GM12878 (cell line): ENCODE data around the gene NPLOC4. TPM values are rescaled to one million over a fixed set of nuclear protein-coding genes. Genes with fewer than 3 reads are reported as not detected.

Experiments
- ATAC-seq: fragments of 200-7000 bp; cut with Tn5 transposase; 3 replicates; pipeline ENCODE4 v1.9.1; 2020; ENCODE audit warnings: mild to moderate bottlenecking, moderate library complexity
- BruUV-seq: library from RNA; stranded (reverse); fragments of 400-500 nt; replicated peaks from 2 replicates; lab custom pipeline; 2021; lab: Mats Ljungman, UMichigan
- CTCF ChIA-PET: fragments of 300-600 bp; sonication (Branson Sonifier 250); formaldehyde crosslinking; extraction: SDS; loops from one replicate; lab custom pipeline; 2021; ENCODE audit warnings: inconsistent platforms; lab: Yijun Ruan, JAX
- POLR2A ChIA-PET: fragments of 350-600 bp; formaldehyde crosslinking; extraction: SDS; loops from one replicate; lab custom pipeline; 2021; ENCODE audit warnings: inconsistent platforms; lab: Charles Lee
- RAD21 ChIA-PET: fragments of 300-600 bp; sonication (Branson Sonifier 250); formaldehyde crosslinking; loops from one replicate; lab custom pipeline; 2023; ENCODE audit warnings: antibody characterized with exemption; ENCODE audit not compliant: unreplicated experiment; lab: Charles Lee
- SMC1A ChIA-PET: fragments of 300-600 bp; sonication (Branson Sonifier 250); formaldehyde crosslinking; loops from one replicate; lab custom pipeline; 2023; ENCODE audit not compliant: unreplicated experiment, uncharacterized antibody; lab: Charles Lee
- DNase-seq: peaks from one replicate; pipeline ENCODE4 v3.0.0-alpha.2; 2011; ENCODE audit warnings: low read depth, low spot score
- FAIRE-seq: peaks from 3 replicates; lab custom pipeline; 2011; peaks lifted over from hg19 to GRCh38; lab: Jason Lieb, UNC
- H2AFZ ChIP-seq: 2 replicates; pipeline ENCODE4 v1.6.0; 2011; ENCODE audit warnings: low read depth, low read length, control low read depth; ENCODE audit not compliant: control insufficient read depth
- H3K27ac ChIP-seq: 2 replicates; pipeline ENCODE4 v1.5.1; 2011; ENCODE audit warnings: control low read depth; ENCODE audit not compliant: control insufficient read depth, insufficient read depth
- H3K27me3 ChIP-seq, 2 experiments: replicated peaks in 1 of 2; 2 replicates each; pipeline versions ENCODE4 v1.6.0 to v1.6.1; 2011; ENCODE audit warnings: low read length in 1 of 2; ENCODE audit not compliant: control insufficient read depth in 2 of 2, insufficient read depth in 2 of 2
- H3K36me3 ChIP-seq, 2 experiments: 2 replicates each; pipeline ENCODE4 v1.5.1; 2011; ENCODE audit warnings: low read length in 1 of 2; ENCODE audit not compliant: control insufficient read depth in 2 of 2, insufficient read depth in 2 of 2
- H3K4me1 ChIP-seq: 2 replicates; pipeline ENCODE4 v1.6.1; 2011; ENCODE audit warnings: mild to moderate bottlenecking, low read length, moderate library complexity, mixed read lengths; ENCODE audit not compliant: control insufficient read depth, insufficient read depth
- H3K4me2 ChIP-seq: 2 replicates; pipeline ENCODE4 v1.6.0; 2011; ENCODE audit warnings: control low read depth; ENCODE audit not compliant: control insufficient read depth, insufficient read depth
- H3K4me3 ChIP-seq: fragments of 200-600 bp; sonication (generic); 2 replicates; pipeline ENCODE4 v1.5.1; 2016
- H3K79me2 ChIP-seq: 2 replicates; pipeline ENCODE4 v1.6.0; 2011; ENCODE audit warnings: low read length; ENCODE audit not compliant: control insufficient read depth, insufficient read depth
- H3K9ac ChIP-seq: 2 replicates; pipeline ENCODE4 v1.8.0; 2011; ENCODE audit warnings: low read length, control low read depth, mixed read lengths; ENCODE audit not compliant: control insufficient read depth, insufficient read depth
- H3K9me3 ChIP-seq: replicated peaks from 3 replicates; pipeline ENCODE4 v1.5.1; 2011; ENCODE audit warnings: mild to moderate bottlenecking, low read length; ENCODE audit not compliant: control insufficient read depth, insufficient read depth
- H4K20me1 ChIP-seq: 2 replicates; pipeline ENCODE4 v1.6.0; 2011; ENCODE audit not compliant: control insufficient read depth, insufficient read depth
- ATF7 ChIP-seq: fragments of 450-650 bp; IDR thresholded peaks from 2 replicates; pipeline ENCODE4 v1.6.1; 2016; ENCODE audit warnings: low read depth, mild to moderate bottlenecking
- EED ChIP-seq: sonication (generic); IDR thresholded peaks from 2 replicates; pipeline ENCODE4 v1.6.1; 2016; ENCODE audit warnings: antibody characterized with exemption, low read depth
- EP300 ChIP-seq, 2 experiments: fragments of 150-350 bp in 1 of 2; IDR thresholded peaks; 2 replicates each; pipeline ENCODE4 v1.6.1; 2011 to 2012; ENCODE audit warnings: low read depth in 2 of 2, low read length in 2 of 2, borderline replicate concordance in 1 of 2, improper control_type of control experiment in 1 of 2, inconsistent platforms in 1 of 2; ENCODE audit not compliant: control insufficient read depth in 1 of 2
- ESRRA ChIP-seq: IDR thresholded peaks from 2 replicates; pipeline ENCODE4 v1.6.1; 2012; ENCODE audit warnings: mild to moderate bottlenecking, low read length, improper control_type of control experiment
- FOXK2 ChIP-seq: fragments of 450-650 bp; IDR thresholded peaks from 2 replicates; pipeline ENCODE4 v1.6.1; 2017; ENCODE audit warnings: mild to moderate bottlenecking, moderate library complexity
- HDAC2 ChIP-seq: fragments of 200-600 bp; sonication (generic); IDR thresholded peaks from 2 replicates; pipeline ENCODE4 v1.6.1; 2017
- MXI1 ChIP-seq: fragments of 150-350 bp; IDR thresholded peaks from 2 replicates; pipeline ENCODE4 v1.6.1; 2011; ENCODE audit warnings: low read depth, mild to moderate bottlenecking, inconsistent platforms, low read length, improper control_type of control experiment
- POLR2AphosphoS2 ChIP-seq: IDR thresholded peaks from 2 replicates; pipeline ENCODE4 v1.6.1; 2011; ENCODE audit warnings: low read depth, mild to moderate bottlenecking, low read length, improper control_type of control experiment, moderate library complexity
- POU2F2 ChIP-seq: IDR thresholded peaks from 3 replicates; pipeline ENCODE4 v1.6.1; 2011; ENCODE audit warnings: low read depth, mild to moderate bottlenecking, low read length, borderline replicate concordance
- RUNX3 ChIP-seq: IDR thresholded peaks from 2 replicates; pipeline ENCODE4 v1.6.1; 2012; ENCODE audit warnings: low read length, inconsistent platforms
- SMAD5 ChIP-seq: IDR thresholded peaks from 2 replicates; pipeline ENCODE4 v1.6.1; 2016; ENCODE audit warnings: antibody characterized with exemption, low read depth
- ZNF274 ChIP-seq: IDR thresholded peaks from one replicate; pipeline ENCODE4 v1.8.0; 2011; ENCODE audit not compliant: insufficient read length, insufficient read depth
- ZNF384 ChIP-seq: IDR thresholded peaks from 2 replicates; pipeline ENCODE4 v1.6.1; 2012; ENCODE audit warnings: low read depth, mild to moderate bottlenecking, low read length, improper control_type of control experiment, borderline replicate concordance
- WGBS: methylation state at CpG from one replicate; pipeline ENCODE4 v1.1.6; 2016; ENCODE audit warnings: low lambda C conversion rate; ENCODE audit not compliant: insufficient replicate concordance, insufficient coverage; ENCODE audit errors: missing lambda C conversion rate; 5-methylcytosine and 5-hydroxymethylcytosine counted together
- in situ Hi-C: fragments of 300-500 bp; cut with MboI; formaldehyde crosslinking; loops from 9 replicates; pipeline ENCODE4 v1.14.3; 2018; ENCODE audit warnings: mixed read lengths
- intact Hi-C: fragments of 100-400 bp; cut with micrococcal nuclease; formaldehyde crosslinking; loops from one replicate; pipeline ENCODE4 v1.14.2; 2022; ENCODE audit not compliant: unreplicated experiment
- polyA plus RNA-seq, 11 experiments: library from polyadenylated mRNA; depleted of rRNA in 4 of 11; unstranded in 6 of 11; stranded (reverse) in 5 of 11; fragments of >200 nt; fragmentation: Nextera tagmentation in 4 of 11; fragmentation: Illumina TruSeq in 1 of 11; extraction: Ambion mirVana in 4 of 11; extraction: Trizol in 1 of 11; gene quantifications; 1 replicate in 1 of 11; 2 replicates in 10 of 11; pipeline versions ENCODE4 v1.2.1 to v1.2.3, GENCODE V29; 2011 to 2016; ENCODE audit warnings: inconsistent platforms in 2 of 11, missing spikeins in 2 of 11, low read depth in 1 of 11
- total RNA-seq, 4 experiments: library from RNA; depleted of rRNA in 3 of 4; stranded (reverse); fragments of >200 nt in 3 of 4; fragmentation: Illumina TruSeq in 1 of 4; extraction: Trizol in 1 of 4; gene quantifications; 2 replicates each; pipeline versions ENCODE4 v1.2.1 to v1.2.3, GENCODE V29; 2013 to 2021
- TF ChIP-seq, protein P1 (sequence below): IDR thresholded peaks from 2 replicates; pipeline ENCODE4 v1.6.1; 2012; ENCODE audit warnings: improper control_type of control experiment, low read depth, low read length; ENCODE audit not compliant: insufficient replicate concordance
- TF ChIP-seq, protein P2 (sequence below): fragments of 450-650 bp; IDR thresholded peaks from 2 replicates; pipeline ENCODE4 v1.6.1; 2017; ENCODE audit warnings: borderline replicate concordance

NPLOC4 gene
- total and polyA plus RNA-seq, 10 of the 15 experiments (the other 5 are each of a cell fraction or from before 2014, with no cell fraction given): 1.5 to 83.7 (median 45.8) TPM

- peak; percentile 21; the same call in 1 of the 3 replicates for TF ChIP-seq POU2F2
- no peak for TF ChIP-seq ZNF274
- TF ChIP-seq ESRRA: no peak
- TF ChIP-seq MXI1: peak; percentile 83
- no peak for TF ChIP-seq FOXK2
These were observed 83.8 kb downstream of the NPLOC4 start (continued) for GRCh38 chr17:81553018-81553615.

- DNase-seq (peak; percentile 30), FAIRE-seq (peak; percentile 18), ATAC-seq (peak; percentile 74)
- peak within 1 kb of the TSS; percentile 51 for H2AFZ ChIP-seq
- peak within 1 kb of the TSS; percentile 74 for H3K9ac ChIP-seq
- ChIA-PET RAD21 (interaction anchor here (0.7 to 2.9 kb wide), 11 partner anchors 8 to 313 kb away, joined by 3 to 17 read pairs (median 4); partner anchors contain the start of genes NDUFAF8, PDE6G and TEPSIN), SMC1A (interaction anchor here (0.6 to 1.7 kb wide), 5 partner anchors 25 to 68 kb away, joined by 3 to 6 read pairs (median 3); no protein-coding TSS in a partner anchor), CTCF (interaction anchor here (1.2 to 2.0 kb wide), 3 partner anchors 34 to 48 kb away, joined by 5 to 13 read pairs (median 7); no protein-coding TSS in a partner anchor), POLR2A (interaction anchor here (0.6 to 3.0 kb wide), 11 partner anchors 10 to 150 kb away, joined by 3 to 34 read pairs (median 7); no protein-coding TSS in a partner anchor)
- WGBS: 1% methylated on average over 84 of the region's 85 CpGs
- peaks cover 24% of the 10 kb centered on the region for H3K79me2 ChIP-seq
- intact Hi-C loops (loop anchor here (2.0 kb wide), 1 partner anchor 36 kb away; no protein-coding TSS in a partner anchor), in situ Hi-C loops (no loop called here)
- H3K4me2 ChIP-seq: peak within 1 kb of the TSS; percentile 88
- TSS peak; percentile 41 for BruUV-seq
- no peaks in the 10 kb centered on the region for H3K27me3 ChIP-seq
- no peaks in the 10 kb centered on the region for H3K9me3 ChIP-seq
- peaks cover 14% of the 10 kb centered on the region for H3K4me1 ChIP-seq
- peaks cover 15 to 21% of the 10 kb centered on the region in 2 experiments; a peak in 3 of 4 replicates for H3K36me3 ChIP-seq
- H4K20me1 ChIP-seq: no peaks in the 10 kb centered on the region
- peak within 1 kb of the TSS; percentile 58 for H3K27ac ChIP-seq
- peak within 1 kb of the TSS; percentile 93 for H3K4me3 ChIP-seq
- TF ChIP-seq, protein P1, sequence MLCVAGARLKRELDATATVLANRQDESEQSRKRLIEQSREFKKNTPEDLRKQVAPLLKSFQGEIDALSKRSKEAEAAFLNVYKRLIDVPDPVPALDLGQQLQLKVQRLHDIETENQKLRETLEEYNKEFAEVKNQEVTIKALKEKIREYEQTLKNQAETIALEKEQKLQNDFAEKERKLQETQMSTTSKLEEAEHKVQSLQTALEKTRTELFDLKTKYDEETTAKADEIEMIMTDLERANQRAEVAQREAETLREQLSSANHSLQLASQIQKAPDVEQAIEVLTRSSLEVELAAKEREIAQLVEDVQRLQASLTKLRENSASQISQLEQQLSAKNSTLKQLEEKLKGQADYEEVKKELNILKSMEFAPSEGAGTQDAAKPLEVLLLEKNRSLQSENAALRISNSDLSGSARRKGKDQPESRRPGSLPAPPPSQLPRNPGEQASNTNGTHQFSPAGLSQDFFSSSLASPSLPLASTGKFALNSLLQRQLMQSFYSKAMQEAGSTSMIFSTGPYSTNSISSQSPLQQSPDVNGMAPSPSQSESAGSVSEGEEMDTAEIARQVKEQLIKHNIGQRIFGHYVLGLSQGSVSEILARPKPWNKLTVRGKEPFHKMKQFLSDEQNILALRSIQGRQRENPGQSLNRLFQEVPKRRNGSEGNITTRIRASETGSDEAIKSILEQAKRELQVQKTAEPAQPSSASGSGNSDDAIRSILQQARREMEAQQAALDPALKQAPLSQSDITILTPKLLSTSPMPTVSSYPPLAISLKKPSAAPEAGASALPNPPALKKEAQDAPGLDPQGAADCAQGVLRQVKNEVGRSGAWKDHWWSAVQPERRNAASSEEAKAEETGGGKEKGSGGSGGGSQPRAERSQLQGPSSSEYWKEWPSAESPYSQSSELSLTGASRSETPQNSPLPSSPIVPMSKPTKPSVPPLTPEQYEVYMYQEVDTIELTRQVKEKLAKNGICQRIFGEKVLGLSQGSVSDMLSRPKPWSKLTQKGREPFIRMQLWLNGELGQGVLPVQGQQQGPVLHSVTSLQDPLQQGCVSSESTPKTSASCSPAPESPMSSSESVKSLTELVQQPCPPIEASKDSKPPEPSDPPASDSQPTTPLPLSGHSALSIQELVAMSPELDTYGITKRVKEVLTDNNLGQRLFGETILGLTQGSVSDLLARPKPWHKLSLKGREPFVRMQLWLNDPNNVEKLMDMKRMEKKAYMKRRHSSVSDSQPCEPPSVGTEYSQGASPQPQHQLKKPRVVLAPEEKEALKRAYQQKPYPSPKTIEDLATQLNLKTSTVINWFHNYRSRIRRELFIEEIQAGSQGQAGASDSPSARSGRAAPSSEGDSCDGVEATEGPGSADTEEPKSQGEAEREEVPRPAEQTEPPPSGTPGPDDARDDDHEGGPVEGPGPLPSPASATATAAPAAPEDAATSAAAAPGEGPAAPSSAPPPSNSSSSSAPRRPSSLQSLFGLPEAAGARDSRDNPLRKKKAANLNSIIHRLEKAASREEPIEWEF: no peak
- TF ChIP-seq HDAC2 (no peak), POLR2AphosphoS2 (peak; percentile 63; the same call in 1 of the 2 replicates), SMAD5 (no peak), EED (no peak), RUNX3 (0 out of 2 replicates have a peak, but pooled peaks have one; percentile 18), EP300 (IDR thresholded peaks at IDR 0.05; ENCODE audit: borderline replicate concordance in 1 of 2, control insufficient read depth in 1 of 2, low read depth in 2 of 2, low read length in 2 of 2) (no peak), ATF7 (no peak), ZNF384 (no peak)
- TF ChIP-seq, protein P2, sequence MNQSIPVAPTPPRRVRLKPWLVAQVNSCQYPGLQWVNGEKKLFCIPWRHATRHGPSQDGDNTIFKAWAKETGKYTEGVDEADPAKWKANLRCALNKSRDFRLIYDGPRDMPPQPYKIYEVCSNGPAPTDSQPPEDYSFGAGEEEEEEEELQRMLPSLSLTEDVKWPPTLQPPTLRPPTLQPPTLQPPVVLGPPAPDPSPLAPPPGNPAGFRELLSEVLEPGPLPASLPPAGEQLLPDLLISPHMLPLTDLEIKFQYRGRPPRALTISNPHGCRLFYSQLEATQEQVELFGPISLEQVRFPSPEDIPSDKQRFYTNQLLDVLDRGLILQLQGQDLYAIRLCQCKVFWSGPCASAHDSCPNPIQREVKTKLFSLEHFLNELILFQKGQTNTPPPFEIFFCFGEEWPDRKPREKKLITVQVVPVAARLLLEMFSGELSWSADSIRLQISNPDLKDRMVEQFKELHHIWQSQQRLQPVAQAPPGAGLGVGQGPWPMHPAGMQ: no peak
These were observed 84.5 kb downstream of the NPLOC4 start, which contains the start of gene FAAP100 for GRCh38 chr17:81552244-81553017. Gene FAAP100 (minus strand): TSS chr17:81552353. CDS start chr17:81552330, 23 bp downstream.
